Measurements from ENCODE around the gene PKMYT1.
A peak's percentile ranks its signal among the peaks of the same experiment; 100 is the strongest.

Gene PKMYT1

DNA sequence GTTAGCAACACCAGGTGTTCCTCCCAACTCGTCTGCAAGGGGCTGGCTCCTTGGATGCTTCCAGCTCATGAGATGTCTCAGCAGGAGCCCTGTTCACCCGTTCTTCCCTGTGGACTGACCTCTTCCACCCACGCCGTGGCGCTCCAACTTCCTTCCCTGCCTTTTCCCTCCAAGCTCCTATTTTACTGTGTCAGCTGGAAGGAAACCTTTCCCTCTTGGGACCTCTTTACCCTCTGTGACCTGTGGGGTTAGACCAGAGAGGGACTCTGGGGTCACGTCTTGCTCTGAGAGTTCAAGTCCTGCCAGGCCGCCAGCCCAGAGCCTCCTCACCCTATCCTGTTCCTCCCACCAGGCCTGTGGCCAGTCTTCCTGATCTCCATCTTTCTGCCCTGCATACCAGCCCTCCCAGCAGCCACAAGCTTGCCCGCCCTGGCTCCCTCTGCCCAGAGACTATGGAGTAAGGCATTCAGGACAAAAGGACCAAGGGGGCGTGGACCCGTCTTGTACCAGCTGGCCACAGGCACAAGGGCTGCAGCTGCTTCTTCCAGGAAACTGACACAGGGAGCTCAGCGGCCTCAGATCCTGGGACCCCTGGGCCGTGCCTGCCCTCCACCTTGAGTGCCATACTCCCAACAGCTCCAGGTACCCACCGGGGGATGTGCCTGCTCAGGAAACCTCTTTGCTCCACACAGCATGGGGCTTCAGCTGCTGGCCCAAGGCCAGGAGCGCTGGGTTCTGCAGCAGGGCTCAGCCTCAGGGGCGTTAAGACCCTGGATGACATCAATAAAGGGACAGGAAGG lies 8.1 kb downstream of the PKMYT1 start:
- no peak for TF ChIP-seq SPI1 (IDR thresholded peaks at IDR 0.05; ENCODE audit: borderline replicate concordance, low read depth)
- TF ChIP-seq POLR2AphosphoS5 (IDR thresholded peaks at IDR 0.05; ENCODE audit: low read depth) = peak; percentile 39; the same call in 1 of the 2 replicates
- Histone ChIP-seq H3K27me3 (ENCODE audit: insufficient read depth, poor library complexity, severe bottlenecking) (no peaks in the 10 kb centered on the region), H3K4me3 (replicated peaks; ENCODE audit: insufficient read depth, low read length) (no peak overlapping the region), H3K27ac (replicated peaks) (no peak overlapping the region)
- no peak for DNase-seq (ENCODE audit: low read depth in 1 of 2, low spot score in 1 of 2)

DNA sequence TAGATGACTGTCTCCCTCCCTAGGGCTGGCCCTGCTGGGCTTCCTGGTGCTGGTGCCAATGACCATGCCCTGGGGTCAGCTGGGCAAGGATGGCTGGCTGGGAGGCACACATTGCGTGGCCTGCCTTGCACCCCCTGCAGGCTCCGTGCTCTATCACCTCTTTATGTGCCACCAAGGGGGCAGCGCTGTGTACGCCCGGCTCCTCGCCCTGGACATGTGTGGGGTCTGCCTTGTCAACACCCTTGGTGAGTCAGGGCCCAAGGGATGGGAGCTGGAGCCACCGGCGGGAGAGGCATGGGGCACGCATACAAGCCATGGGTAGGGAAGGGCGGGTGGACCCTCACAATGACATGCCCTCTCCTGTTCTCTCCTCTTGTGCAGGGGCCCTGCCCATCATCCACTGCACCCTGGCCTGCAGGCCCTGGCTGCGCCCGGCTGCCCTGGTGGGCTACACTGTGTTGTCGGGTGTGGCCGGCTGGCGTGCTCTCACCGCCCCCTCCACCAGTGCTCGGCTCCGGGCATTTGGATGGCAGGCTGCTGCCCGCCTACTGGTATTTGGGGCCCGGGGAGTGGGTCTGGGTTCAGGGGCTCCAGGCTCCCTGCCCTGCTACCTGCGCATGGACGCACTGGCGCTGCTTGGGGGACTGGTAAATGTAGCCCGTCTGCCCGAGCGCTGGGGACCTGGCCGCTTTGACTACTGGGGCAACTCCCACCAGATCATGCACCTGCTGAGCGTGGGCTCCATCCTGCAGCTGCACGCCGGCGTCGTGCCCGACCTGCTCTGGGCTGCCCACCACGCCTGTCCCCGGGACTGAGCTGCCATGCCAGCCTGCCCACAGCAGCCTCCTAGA lies 8.9 kb downstream of the PKMYT1 start:
- H3K27ac ChIP-seq (replicated peaks) = no peak overlapping the region
- no peak overlapping the region for H3K4me3 ChIP-seq (replicated peaks; ENCODE audit: insufficient read depth, low read length)
- no peaks in the 10 kb centered on the region for H3K27me3 ChIP-seq (ENCODE audit: insufficient read depth, poor library complexity, severe bottlenecking)
- no peak for DNase-seq (ENCODE audit: low read depth in 1 of 2, low spot score in 1 of 2)
- TF ChIP-seq POLR2AphosphoS5 (IDR thresholded peaks at IDR 0.05; ENCODE audit: low read depth) = peak; percentile 62
- no peak for TF ChIP-seq SPI1 (IDR thresholded peaks at IDR 0.05; ENCODE audit: borderline replicate concordance, low read depth)

DNA sequence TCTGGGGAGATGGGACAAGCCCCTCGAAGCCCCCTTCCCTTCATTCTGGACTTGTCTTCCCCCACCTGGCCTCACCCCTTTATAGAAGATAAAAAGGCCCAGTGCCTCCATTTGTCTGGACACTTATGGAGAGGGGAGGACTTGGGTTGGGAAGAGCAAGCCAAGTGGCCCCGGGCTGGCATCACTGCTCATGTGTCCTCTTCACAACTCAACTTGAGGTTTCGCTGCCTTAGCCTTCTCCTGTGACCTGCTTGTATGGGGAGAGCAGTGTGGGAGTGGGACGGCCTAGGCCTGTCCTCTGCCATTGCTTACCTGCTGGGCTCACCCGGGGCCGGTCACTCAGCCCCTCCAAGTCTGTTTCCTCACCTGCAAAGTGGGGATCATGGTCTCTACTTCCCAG lies 9.7 kb downstream of the PKMYT1 start:
- peak overlapping the region; percentile 91 for H3K27ac ChIP-seq (replicated peaks)
- H3K4me3 ChIP-seq (replicated peaks; ENCODE audit: insufficient read depth, low read length) = peak overlapping the region; percentile 87
- H3K27me3 ChIP-seq (ENCODE audit: insufficient read depth, poor library complexity, severe bottlenecking) = no peaks in the 10 kb centered on the region
- DNase-seq (ENCODE audit: low read depth in 1 of 2, low spot score in 1 of 2) = no peak
- no peak for TF ChIP-seq POLR2AphosphoS5 (IDR thresholded peaks at IDR 0.05; ENCODE audit: low read depth)
- no peak for TF ChIP-seq CTCF (IDR thresholded peaks at IDR 0.05; ENCODE audit: insufficient read depth, low read length)
- TF ChIP-seq SPI1 (IDR thresholded peaks at IDR 0.05; ENCODE audit: borderline replicate concordance, low read depth) = no peak
- TF ChIP-seq GABPA (IDR thresholded peaks at IDR 0.05; ENCODE audit: low read depth) = no peak
- TF ChIP-seq, protein P1, sequence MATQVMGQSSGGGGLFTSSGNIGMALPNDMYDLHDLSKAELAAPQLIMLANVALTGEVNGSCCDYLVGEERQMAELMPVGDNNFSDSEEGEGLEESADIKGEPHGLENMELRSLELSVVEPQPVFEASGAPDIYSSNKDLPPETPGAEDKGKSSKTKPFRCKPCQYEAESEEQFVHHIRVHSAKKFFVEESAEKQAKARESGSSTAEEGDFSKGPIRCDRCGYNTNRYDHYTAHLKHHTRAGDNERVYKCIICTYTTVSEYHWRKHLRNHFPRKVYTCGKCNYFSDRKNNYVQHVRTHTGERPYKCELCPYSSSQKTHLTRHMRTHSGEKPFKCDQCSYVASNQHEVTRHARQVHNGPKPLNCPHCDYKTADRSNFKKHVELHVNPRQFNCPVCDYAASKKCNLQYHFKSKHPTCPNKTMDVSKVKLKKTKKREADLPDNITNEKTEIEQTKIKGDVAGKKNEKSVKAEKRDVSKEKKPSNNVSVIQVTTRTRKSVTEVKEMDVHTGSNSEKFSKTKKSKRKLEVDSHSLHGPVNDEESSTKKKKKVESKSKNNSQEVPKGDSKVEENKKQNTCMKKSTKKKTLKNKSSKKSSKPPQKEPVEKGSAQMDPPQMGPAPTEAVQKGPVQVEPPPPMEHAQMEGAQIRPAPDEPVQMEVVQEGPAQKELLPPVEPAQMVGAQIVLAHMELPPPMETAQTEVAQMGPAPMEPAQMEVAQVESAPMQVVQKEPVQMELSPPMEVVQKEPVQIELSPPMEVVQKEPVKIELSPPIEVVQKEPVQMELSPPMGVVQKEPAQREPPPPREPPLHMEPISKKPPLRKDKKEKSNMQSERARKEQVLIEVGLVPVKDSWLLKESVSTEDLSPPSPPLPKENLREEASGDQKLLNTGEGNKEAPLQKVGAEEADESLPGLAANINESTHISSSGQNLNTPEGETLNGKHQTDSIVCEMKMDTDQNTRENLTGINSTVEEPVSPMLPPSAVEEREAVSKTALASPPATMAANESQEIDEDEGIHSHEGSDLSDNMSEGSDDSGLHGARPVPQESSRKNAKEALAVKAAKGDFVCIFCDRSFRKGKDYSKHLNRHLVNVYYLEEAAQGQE (IDR thresholded peaks at IDR 0.05; ENCODE audit: insufficient replicate concordance, low read depth) = no peak

GRCh38 chr16:2969545-2970521 lies 10.4 kb downstream of the PKMYT1 start:
- TF ChIP-seq CTCF (IDR thresholded peaks at IDR 0.05; ENCODE audit: insufficient read depth, low read length) (peak; percentile 26), POLR2AphosphoS5 (IDR thresholded peaks at IDR 0.05; ENCODE audit: low read depth) (peak; percentile 40; the same call in 1 of the 2 replicates), GABPA (IDR thresholded peaks at IDR 0.05; ENCODE audit: low read depth) (0 out of 2 replicates have a peak, but pooled peaks have one; percentile 24), SPI1 (IDR thresholded peaks at IDR 0.05; ENCODE audit: borderline replicate concordance, low read depth) (no peak)
- TF ChIP-seq, protein P1 (IDR thresholded peaks at IDR 0.05; ENCODE audit: insufficient replicate concordance, low read depth) = no peak
- Histone ChIP-seq H3K27me3 (ENCODE audit: insufficient read depth, poor library complexity, severe bottlenecking) (no peaks in the 10 kb centered on the region), H3K27ac (replicated peaks) (peak overlapping the region; percentile 91), H3K4me3 (replicated peaks; ENCODE audit: insufficient read depth, low read length) (peak overlapping the region; percentile 87)
- peak in 1 of 2 experiments; percentile 88 for DNase-seq (ENCODE audit: low read depth in 1 of 2, low spot score in 1 of 2)

All from HL-60 (cell line).